ENCODE results near the gene CIPC.

Gene CIPC

DNA sequence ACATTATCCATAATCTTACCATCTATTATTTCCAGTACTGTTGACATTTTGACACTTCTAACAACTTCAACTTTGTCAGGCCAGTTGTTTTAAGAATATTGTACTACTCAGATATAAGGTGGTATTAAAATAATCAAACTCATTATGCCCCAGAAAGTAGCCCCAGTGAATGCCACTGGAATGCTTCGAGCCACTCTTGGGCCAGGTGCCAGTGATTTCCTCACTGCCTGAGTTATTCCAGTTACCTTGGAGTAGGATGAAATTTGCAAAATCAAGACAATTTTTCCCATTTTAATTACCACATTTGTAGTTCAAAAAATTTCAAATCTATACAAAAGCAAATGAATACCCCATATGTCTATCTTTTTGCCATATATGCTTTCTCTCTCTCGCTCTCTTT is 9.2 kb downstream of the CIPC start:
- Histone ChIP-seq H3K4me3 (replicated peaks; ENCODE audit: insufficient read depth, low read length) (no peak overlapping the region), H3K27ac (replicated peaks) (no peak overlapping the region), H3K27me3 (ENCODE audit: insufficient read depth, poor library complexity, severe bottlenecking) (no peaks in the 10 kb centered on the region)
- no peak for DNase-seq (ENCODE audit: low read depth in 1 of 2, low spot score in 1 of 2)
- TF ChIP-seq, protein P1, sequence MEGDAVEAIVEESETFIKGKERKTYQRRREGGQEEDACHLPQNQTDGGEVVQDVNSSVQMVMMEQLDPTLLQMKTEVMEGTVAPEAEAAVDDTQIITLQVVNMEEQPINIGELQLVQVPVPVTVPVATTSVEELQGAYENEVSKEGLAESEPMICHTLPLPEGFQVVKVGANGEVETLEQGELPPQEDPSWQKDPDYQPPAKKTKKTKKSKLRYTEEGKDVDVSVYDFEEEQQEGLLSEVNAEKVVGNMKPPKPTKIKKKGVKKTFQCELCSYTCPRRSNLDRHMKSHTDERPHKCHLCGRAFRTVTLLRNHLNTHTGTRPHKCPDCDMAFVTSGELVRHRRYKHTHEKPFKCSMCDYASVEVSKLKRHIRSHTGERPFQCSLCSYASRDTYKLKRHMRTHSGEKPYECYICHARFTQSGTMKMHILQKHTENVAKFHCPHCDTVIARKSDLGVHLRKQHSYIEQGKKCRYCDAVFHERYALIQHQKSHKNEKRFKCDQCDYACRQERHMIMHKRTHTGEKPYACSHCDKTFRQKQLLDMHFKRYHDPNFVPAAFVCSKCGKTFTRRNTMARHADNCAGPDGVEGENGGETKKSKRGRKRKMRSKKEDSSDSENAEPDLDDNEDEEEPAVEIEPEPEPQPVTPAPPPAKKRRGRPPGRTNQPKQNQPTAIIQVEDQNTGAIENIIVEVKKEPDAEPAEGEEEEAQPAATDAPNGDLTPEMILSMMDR (IDR thresholded peaks at IDR 0.05; ENCODE audit: insufficient read depth, low read length) = no peak
- no peak for TF ChIP-seq GABPA (IDR thresholded peaks at IDR 0.05; ENCODE audit: low read depth)
- no peak for TF ChIP-seq SPI1 (IDR thresholded peaks at IDR 0.05; ENCODE audit: borderline replicate concordance, low read depth)
- TF ChIP-seq, protein P2, sequence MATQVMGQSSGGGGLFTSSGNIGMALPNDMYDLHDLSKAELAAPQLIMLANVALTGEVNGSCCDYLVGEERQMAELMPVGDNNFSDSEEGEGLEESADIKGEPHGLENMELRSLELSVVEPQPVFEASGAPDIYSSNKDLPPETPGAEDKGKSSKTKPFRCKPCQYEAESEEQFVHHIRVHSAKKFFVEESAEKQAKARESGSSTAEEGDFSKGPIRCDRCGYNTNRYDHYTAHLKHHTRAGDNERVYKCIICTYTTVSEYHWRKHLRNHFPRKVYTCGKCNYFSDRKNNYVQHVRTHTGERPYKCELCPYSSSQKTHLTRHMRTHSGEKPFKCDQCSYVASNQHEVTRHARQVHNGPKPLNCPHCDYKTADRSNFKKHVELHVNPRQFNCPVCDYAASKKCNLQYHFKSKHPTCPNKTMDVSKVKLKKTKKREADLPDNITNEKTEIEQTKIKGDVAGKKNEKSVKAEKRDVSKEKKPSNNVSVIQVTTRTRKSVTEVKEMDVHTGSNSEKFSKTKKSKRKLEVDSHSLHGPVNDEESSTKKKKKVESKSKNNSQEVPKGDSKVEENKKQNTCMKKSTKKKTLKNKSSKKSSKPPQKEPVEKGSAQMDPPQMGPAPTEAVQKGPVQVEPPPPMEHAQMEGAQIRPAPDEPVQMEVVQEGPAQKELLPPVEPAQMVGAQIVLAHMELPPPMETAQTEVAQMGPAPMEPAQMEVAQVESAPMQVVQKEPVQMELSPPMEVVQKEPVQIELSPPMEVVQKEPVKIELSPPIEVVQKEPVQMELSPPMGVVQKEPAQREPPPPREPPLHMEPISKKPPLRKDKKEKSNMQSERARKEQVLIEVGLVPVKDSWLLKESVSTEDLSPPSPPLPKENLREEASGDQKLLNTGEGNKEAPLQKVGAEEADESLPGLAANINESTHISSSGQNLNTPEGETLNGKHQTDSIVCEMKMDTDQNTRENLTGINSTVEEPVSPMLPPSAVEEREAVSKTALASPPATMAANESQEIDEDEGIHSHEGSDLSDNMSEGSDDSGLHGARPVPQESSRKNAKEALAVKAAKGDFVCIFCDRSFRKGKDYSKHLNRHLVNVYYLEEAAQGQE (IDR thresholded peaks at IDR 0.05; ENCODE audit: insufficient replicate concordance, low read depth) = no peak
- TF ChIP-seq POLR2AphosphoS5 (IDR thresholded peaks at IDR 0.05; ENCODE audit: low read depth) = no peak

DNA sequence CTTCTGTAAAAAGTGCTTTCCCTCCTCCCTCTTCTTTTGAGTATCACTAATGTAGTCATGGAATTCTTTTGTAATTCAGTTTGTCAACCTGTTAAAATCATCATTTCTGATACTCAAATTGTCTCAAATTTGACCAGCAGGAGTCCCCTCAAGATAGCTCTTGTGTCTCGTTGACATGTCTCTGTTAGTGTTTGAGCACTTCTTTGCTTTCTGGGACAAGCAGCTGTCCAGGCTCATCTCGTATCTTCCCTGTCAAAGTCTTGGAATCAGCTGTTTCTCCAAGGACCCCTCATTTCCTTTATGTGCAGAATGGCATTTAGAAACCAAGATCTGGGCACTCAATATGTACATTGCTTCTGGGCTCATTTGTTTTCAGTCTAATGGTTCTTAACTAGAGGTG is 10.7 kb downstream of the CIPC start:
- TF ChIP-seq POLR2AphosphoS5 (IDR thresholded peaks at IDR 0.05; ENCODE audit: low read depth) = no peak
- TF ChIP-seq, protein P2 (IDR thresholded peaks at IDR 0.05; ENCODE audit: insufficient replicate concordance, low read depth) = no peak
- TF ChIP-seq, protein P1 (IDR thresholded peaks at IDR 0.05; ENCODE audit: insufficient read depth, low read length) = no peak
- TF ChIP-seq GABPA (IDR thresholded peaks at IDR 0.05; ENCODE audit: low read depth) = no peak
- TF ChIP-seq SPI1 (IDR thresholded peaks at IDR 0.05; ENCODE audit: borderline replicate concordance, low read depth) = no peak
- H3K27me3 ChIP-seq (ENCODE audit: insufficient read depth, poor library complexity, severe bottlenecking) = no peaks in the 10 kb centered on the region
- H3K4me3 ChIP-seq (replicated peaks; ENCODE audit: insufficient read depth, low read length) = no peak overlapping the region
- no peak overlapping the region for H3K27ac ChIP-seq (replicated peaks)
- DNase-seq (ENCODE audit: low read depth in 1 of 2, low spot score in 1 of 2) = no peak

DNA sequence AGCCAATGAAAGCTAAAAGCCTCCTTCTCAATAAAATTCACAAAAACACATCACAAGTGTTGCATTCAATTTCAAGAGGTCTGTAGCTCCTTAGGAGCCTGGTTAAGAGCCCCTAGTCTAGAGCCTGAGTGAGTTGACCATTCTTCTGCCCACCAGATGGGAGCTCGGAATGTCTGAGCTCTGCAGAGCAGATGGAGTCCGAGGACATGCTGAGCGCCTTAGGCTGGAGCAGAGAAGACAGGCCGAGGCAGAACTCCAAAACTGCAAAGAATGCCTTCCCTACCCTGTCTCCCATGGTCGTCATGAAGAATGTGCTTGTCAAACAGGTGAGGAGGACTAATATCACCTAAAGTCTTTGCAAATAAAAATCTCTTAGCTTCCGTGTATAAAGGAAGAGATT is 11.6 kb downstream of the CIPC start:
- H3K27me3 ChIP-seq (ENCODE audit: insufficient read depth, poor library complexity, severe bottlenecking) = no peaks in the 10 kb centered on the region
- H3K4me3 ChIP-seq (replicated peaks; ENCODE audit: insufficient read depth, low read length) = no peak overlapping the region
- TF ChIP-seq, protein P2 (IDR thresholded peaks at IDR 0.05; ENCODE audit: insufficient replicate concordance, low read depth) = no peak
- no peak for TF ChIP-seq GABPA (IDR thresholded peaks at IDR 0.05; ENCODE audit: low read depth)
- TF ChIP-seq, protein P1 (IDR thresholded peaks at IDR 0.05; ENCODE audit: insufficient read depth, low read length) = no peak
- no peak for TF ChIP-seq SPI1 (IDR thresholded peaks at IDR 0.05; ENCODE audit: borderline replicate concordance, low read depth)
- no peak for TF ChIP-seq POLR2AphosphoS5 (IDR thresholded peaks at IDR 0.05; ENCODE audit: low read depth)
- no peak overlapping the region for H3K27ac ChIP-seq (replicated peaks)
- DNase-seq (ENCODE audit: low read depth in 1 of 2, low spot score in 1 of 2) = no peak

Data from HL-60 (cell line).